ENCODE measurements around the gene ABCA3.
"Not testable (repeated sequence)": the region's sequence is repeated elsewhere in the genome, so short reads cannot be mapped to it uniquely, and the experiment has no call there.

The ABCA3 gene

DNA sequence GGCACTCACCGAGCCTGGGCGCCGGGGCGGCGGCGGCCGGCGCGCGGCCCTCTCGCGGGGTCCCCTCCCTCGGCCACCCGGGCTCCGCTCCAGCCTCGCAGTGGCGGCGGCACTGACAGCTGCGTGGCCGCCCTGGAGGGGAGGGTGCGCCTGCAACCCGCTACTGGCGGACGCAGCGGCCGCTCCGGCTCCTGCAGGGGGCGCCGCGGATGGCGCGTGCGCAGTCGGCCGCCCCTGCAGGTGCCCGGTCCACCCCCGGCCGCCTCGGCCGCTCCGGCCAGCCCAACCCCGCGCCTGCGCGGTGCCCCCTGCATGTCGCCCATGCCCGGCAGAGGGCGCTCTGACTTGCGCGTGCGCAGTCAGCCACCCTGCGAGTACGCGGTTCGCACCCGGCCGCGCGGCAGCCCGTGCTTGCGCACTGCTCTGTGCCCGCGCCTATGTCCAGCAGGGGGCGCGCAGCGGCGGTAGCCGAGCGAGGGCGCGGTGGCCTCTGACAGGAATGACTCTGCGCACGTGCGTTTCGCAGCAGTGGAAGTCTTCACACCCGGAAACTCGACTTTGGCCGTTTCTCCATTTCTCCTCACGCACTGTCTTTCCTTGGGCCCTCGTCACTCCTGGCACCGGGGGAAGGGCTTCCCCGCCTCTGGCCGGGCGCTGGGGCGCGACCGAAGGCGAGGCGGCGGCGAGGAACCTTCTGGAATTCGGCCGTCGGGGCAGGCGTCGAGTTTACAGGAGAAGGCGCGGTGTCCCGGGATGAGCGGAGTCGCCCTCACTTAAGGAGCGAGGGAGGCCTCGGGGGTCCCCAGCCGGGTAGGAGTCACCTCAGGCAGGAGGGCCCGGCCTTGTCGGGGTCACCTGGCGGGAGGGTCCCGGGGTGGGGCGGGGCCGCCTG, at the start of gene ABCA3:
ABCA3 (minus strand) TSS at position 165 of the 892 bp plus-strand sequence. CDS start 14,262 bp downstream, outside the sequence.
- peak; percentile 91 for DNase-seq

DNA sequence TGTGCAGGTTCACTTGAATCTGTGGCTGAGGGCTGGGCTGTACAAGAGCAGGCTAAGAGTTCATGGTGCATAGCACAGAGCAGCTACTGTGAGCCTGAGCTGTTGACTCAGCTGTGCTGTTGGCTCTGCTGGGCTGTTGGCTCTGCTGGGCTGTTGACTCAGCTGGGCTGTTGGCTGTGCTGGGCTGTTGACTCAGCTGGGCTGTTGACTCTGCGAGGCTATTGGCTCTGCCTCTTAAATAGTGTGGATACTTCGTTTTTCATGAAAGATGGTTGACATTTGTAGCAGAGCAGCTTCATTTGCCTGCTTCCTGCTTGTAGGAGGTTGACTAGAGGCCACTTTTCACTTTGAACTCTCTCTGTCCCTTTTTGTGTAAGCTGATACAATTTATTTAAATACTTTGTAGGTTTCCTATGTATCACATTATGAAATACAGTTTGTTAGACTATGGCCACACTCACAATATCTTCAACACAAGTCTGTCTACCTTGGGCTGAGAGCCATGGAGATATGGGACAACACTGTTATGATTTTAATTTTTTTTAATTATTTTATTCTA, 48.4 kb upstream of the ABCA3 start:
- DNase-seq = no peak

DNA sequence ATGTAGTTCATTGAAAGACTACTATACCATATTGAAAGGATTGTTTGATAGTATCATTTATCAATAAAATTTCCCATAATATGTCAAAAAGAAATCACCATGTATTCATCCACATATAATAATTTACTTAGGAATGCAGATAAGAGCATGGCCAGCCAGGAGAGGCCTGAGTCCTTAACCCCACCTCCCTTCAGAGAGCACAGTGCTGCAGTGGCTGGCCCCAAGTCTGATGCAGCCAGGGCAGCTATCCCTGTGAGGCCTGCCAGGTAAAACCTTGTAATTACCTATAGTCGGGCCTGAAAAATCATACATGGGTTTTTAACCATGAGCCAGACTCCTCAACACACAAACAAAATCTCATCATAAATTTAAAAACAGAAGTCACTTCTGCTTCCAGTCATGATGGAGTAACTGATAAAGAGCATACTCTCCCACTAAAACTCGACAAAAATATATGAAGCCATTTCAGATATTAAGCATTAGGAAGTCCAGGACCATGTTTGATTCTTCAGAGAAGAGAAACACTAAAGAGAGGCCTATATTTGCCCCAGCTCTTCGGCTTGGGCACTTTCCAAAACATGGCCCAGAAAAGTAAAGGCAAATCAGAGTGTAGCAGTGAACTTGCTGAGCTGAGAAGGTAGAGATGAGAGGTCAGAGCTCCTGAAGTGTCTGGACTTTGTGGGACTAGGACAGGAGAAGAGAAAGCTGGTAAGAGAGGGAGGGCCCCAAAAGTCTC, 47.8 kb upstream of the ABCA3 start:
- no peak for DNase-seq

DNA sequence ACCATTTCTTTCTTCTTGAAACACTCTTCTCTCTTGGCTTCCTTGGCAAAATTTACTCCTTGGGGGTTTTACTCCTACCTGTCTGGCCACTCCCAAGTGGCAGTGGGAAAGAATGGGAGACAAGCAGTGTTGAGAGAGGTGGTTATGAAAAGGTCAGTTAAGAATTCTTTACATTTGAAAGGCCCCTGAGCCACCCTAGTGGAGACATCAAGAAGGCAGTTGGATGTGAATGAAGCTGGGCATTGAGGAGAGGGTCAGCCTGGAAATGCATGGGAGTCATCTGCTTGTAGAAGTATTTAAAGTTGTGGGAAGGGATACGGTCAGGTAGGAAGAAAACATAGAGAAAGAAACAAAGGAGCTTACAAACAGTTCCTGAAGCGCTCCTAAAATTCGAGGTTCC, 46.5 kb upstream of the ABCA3 start:
- DNase-seq = no peak

DNA sequence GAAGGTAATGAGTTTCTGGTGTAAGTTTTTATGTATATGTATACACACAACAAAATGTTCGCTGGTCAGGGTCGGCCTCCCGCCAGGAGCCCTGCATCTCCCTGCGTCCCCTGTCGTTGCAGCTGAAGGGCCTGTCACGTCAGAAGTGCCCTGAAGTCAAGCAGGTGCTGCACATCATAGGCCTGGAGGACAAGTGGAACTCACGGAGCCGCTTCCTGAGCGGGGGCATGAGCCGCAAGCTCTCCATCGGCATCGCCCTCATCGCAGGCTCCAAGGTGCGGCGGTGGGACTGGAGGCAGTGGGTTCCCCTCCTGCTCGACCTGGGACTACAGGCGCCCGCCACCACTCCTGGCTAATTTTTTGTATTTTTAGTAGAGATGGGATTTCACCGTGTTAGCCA, 45.5 kb upstream of the ABCA3 start:
- DNase-seq = not testable (repeated sequence)

DNA sequence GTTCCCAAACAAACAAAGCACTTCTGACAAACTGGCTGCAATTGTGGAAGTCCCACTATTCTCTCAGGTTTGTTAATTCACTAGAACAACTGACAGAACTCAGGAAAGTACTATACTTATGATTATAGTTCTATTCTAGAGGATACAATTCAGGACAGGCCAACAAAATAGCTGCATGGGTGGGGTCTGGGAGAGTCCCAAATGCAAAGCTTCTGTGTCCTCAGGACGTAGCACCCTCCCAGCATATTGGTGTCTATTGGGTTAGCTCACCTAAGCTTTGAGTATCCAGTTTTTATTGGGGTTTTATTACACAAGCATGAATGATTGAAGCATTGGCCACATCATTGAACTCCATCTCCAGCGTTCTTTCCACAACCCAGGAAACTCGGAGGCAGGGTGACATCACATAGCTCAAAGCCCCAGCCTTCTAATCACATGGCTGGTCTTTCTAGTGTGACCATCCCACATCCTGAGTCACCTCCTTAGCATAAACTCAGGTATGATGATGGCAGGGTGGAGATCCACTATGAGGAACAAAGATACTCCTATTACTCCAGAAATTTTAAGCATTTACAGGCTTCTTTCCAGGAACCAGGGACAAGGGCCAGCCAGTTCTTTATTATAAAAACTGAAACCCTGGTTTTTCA, 44.8 kb upstream of the ABCA3 start:
- no peak for DNase-seq

DNA sequence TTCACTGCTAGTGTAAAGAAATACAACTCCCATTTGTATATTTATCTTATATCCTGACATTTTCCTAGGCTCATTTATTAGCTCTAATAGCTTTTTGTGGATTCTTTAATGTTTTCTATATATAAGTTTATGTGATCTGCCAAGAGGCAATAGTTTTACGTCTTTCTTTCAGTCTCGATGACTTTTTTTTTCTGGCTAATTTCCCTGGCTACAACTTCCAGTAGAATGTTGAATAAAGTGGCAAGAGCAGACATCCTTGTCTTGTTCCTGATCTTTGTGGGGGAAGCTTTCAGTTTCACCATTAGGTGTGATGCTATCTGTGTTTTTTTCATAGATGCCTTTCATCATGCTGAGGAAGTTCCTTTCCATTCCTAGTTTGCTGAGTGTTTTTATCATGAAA, 43.9 kb upstream of the ABCA3 start:
- DNase-seq = no peak

DNA sequence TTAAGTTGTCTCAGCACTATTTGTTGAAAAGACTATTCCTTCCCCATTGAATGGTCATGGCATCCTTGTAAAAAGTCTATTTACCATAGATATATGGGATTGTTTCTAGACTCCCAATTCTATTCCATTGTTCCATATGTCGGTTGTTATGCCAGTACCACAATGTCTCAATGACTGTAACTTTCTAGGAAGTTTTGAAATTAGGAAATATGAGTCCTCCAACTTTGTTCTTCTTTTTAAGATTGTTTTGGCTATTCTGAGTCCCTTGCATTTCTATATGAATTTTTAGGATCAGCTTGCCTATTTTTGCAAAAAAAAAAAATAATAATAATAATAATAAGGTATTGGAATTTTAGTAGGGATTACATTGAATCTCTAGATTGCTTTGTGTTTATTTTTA, 43.0 kb upstream of the ABCA3 start:
- no peak for DNase-seq

DNA sequence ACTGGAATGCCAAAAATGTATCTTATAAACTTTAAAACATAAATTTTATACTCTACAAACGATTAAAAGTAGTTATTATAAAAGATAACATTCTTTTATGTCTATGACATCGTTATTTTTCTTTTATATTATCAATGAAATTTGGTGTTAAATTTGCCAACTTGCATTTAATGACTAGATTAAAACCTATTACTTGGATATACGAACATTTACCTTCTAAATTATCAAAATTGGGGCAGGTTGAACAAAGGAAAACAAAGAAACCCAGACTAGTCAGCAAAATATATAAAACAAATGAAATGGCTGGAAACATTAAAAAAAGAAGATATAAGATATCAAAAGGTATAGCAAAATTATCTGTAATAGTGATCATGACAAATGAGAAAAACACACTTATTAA, 34.1 kb upstream of the ABCA3 start:
- no peak for DNase-seq

DNA sequence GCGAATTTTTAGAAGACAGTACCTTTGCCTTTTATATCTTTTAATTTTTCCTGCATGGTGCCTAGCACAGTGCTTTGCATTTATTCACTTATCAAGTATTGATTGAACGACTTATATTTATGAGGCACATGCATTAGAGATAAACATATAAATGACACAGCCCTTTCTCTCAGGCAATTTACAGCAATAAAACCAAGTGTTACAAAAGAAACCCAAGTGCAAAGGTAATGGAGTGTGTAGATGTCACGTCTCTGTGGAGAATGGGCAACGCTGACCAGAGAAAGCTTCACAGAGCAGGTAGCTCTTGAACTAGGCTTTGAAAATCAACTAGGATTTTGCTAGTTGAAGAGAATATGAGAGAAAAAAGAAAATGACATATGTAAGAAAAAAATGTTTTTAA, 32.6 kb upstream of the ABCA3 start:
- DNase-seq = no peak

DNA sequence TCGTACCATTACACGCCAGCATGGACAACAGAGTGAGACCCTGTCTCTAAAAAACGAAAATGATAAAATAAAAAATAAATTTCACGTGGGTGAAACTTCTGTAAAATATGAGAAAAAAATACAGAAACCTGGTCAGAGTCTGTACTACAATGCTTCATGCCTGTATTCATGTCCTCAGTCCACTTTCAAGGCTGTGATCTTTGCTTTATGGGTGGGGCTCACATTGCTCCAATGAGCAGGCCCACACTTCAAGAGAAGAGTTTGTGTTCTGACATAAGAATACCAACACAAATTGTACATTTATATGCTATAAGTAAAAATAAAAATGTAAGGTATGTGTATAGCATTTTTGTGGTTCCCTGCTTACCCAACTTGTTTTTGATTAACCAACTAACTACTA, 32.2 kb upstream of the ABCA3 start:
- DNase-seq = no peak

DNA sequence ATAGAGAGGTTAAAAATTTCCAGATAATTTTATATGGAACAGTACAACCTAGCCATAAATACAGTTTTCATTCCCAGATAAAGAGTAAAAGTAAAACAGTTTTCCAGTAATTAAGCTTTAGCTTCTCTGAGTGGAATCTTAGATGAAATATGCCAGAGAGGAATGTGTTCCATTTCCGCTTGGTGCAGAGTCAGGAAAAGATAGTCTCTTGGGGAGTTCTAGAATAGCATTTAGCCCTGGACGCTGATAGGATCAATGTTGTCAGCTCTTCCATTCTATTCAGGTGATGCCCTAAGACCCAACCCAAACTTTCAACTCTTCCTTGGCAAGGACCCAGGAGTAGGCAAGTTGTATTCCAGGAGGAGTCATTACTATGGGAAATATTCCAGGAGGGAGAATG, 30.9 kb upstream of the ABCA3 start:
- no peak for DNase-seq

DNA sequence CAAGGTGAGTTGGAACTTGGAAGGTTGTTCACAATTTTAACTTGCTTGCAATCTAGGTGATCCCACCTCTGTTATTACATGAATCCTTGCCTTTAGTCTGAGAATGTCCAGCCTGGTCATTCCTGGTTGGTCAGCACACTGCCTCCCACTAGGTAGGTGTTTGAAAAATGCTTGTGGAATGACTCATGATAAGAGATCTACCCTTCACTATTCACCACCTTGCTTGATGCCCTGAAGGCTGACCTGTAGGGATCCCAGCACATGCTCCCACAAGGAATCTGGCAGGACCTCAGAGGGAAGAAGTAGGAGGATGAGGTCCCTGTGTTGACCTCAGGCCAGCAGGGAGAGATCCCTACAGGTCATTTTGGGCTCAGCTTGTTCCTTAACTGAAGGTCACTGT, 30.2 kb upstream of the ABCA3 start:
- no peak for DNase-seq

DNA sequence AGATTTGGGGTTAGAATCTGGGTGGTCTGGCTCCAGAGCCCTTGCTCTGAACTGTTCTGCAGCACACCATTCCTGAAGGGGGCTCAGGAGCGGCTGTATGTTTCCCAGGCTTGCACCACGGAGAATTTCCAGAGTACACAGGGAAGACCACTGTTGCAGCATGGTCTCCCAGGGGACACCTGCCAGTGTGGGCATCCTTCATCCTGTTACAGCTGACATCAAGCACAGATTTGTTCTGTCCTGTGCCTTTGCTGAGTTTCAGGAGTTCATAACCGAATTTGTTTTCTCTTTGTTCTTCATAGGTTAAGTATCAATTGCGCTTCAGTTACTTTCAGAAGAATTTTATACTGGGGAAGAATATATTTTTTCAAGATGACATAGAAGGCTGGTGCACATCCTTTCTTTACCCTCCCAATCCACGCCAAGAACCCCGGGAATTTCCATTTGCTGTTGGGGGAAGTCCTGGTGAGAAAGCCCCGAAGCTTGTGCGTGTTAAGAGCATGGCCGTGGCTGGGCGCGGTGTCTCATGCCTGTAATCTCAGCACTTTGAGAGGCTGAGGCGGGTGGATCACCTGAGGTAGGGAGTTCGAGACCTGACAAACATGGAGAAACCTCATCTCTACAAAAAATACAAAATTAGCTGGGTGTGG, 26.3 kb upstream of the ABCA3 start:
- DNase-seq = no peak

DNA sequence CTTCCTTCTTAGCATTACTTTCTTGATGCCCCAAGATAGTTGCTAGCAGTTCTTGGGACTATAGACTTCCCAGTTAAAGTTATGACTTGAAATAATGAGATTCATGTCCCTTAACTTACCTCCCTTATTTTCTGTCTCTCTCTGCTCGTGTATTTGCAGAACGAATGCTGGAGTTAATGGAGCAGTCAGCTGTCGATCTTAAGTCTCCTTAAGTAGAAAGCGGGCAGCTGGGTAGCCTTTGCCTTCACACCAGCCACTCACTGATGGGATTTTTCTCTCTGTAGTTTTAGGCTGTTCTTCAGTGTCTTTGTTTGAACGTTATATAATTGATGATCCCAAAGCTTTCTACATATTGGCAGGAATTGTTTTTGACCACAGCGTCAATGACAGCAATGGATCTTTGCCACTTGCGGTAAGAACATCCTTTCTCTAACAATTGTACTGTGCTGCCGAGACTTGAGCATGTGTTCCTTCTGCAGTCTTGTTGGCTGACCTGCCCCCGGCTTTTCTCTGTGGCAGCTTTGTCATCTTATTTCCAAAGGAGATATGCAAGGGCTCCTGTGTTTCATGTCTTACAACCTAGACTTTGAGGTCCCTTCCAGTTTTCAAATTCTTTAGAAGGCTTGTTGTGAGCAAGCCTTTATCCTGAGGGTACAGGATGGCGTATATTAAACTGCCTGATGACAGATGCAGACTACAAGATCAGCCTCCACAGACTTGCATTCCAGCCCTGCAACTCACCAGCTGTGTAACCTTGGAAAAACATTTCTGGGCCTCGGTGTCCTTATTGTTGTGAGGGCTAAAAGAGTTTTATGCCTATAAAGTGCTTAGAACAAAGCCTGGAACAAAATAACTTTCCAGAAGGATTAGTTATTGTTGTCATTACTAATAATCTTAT, 25.1 kb upstream of the ABCA3 start:
- DNase-seq = no peak

DNA sequence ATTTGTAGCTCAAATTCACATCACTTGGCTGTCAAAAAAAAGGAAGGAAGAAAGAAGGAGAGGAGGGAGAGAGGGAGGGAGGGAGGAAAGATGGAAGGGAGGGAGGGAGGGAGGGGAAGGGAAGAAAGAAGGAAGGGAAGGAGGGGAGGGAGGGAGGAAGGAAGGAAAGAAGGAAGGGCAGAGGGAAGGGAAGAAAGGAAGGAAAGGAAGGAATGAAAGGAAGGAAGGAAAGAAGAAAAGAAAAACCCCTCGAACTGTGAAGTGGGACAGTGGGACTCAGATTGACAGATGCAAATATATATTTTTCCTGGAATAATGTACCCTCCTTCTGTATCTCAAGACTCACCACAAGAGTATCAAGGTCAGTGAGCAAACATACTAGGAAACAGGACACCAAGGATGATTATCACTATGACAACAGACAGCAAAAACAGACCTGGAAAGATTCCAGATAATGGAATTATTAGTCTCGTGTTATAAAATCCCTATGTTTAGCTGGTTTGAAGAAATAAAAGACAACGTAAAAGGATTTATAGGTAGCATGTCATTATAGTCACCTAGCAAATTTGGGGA, 24.2 kb upstream of the ABCA3 start:
- no peak for DNase-seq

DNA sequence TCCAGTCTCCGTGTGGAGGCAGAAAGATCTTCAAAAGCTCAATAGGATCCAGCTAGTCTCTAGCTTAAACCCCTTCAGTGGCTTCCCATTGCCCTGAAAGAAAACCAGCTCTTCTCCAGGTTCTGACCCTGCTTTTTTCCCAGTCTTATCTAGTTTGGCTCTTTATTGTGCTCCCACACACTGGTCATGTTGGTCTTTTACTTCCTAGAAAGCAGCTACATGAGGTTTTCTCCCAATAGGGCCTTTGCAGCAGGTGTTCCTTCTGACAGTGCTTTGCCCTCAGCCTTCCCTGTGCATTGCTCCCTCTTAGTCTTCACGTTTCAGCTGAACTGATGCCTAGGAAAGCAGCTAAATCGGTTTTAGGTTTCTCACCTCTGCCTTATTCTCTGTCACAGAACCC, 21.7 kb upstream of the ABCA3 start:
- DNase-seq = no peak

DNA sequence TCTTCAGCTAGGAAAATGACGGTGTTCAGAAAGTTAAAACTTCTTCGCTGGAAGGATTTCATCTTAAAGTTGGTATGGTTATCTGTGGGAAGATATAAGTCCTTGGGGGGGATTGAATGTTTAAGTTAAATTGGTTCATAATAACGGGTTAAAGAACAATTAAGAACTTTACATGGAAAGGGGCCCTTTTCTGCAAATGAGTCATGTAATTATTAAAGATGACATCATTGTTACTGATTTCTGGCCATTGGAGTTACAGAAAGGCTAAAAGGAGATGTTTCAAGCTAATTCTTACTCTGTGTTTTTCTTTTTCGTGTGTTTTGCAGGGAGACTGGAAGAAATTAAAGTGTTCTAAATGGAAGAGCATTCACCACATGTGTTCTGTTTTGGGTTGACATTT, 20.6 kb upstream of the ABCA3 start:
- no peak for DNase-seq

DNA sequence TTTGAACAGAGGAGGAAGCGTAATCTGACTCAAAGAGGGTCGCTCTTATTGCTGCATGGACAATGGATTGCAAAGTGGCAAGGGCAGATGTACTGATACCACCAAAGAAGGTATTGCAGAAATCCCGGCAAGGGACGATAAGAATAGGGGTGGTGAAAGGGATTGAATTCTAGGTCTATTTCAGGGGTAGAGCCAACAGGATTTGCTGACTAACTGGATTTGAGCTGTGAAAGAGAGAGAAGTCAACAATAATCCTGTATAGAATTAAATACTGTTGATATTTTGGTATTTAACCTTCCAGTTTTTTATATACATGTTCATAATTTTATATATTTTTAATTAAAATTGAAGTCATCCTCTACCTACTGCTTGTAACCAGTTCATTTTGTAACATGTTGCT, 19.4 kb upstream of the ABCA3 start:
- DNase-seq = no peak

DNA sequence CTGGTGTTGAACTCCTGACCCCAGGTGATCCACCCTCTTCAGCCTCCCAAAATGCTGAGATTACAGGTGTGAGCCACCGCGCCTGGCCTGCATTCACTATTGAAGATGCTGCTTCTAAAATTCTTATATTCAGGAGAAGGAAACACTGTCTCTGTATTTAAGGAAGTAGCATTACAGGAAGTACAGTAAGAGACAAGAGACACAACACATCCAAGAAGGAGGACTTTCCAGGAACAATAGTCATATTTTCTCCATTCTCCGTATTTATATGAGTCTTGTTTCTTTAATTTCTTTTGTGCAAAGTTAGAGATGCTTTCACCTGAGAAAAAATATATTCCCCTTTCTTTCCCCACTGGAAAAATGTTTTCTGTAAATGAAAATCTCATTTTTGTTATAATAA, 18.3 kb upstream of the ABCA3 start:
- no peak for DNase-seq

DNA sequence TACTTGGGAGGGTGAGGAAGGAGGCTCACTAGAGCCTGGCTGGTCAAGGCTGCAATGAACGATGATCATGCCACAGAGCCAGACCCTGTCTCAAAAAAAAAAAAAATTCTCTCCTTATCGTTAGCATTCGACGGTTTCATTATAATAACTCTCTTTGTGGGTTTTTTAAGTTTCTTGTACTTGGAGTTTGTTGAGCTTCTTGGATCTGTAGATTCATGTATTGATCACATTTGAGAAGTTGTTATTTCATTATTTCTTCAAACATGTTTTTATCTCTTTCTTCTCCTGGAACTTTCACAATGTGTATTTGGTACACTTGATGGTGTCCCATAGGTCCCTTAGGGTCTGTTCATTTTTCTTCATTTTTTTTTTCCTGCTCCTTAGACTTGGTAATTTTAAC, 16.8 kb upstream of the ABCA3 start:
- no peak for DNase-seq

DNA sequence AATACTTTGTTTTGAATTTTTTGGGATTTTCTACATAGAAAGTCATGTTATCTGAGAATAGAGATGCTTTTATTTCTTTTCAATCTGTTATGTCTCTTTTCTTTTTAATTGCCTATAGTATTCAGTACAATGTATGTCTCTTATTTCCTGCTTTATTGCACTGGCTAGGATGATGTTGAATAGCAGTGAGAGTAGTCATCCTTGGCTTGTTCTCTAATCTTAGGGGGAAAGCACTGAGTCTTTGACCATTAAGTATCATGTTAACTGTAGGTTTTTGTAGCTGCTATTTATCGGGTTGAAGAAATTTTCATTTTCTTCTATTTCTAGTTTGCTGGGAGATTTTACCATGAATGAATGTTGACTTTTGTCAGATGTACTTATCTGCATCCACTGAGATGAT, 10.0 kb upstream of the ABCA3 start:
- DNase-seq = no peak

All from activated gamma-delta T cell treated with Interleukin-2 at 50 U/mL for 16 hours (primary cell).